Measurements from ENCODE around the gene SLC9A5.

SLC9A5 gene

DNA sequence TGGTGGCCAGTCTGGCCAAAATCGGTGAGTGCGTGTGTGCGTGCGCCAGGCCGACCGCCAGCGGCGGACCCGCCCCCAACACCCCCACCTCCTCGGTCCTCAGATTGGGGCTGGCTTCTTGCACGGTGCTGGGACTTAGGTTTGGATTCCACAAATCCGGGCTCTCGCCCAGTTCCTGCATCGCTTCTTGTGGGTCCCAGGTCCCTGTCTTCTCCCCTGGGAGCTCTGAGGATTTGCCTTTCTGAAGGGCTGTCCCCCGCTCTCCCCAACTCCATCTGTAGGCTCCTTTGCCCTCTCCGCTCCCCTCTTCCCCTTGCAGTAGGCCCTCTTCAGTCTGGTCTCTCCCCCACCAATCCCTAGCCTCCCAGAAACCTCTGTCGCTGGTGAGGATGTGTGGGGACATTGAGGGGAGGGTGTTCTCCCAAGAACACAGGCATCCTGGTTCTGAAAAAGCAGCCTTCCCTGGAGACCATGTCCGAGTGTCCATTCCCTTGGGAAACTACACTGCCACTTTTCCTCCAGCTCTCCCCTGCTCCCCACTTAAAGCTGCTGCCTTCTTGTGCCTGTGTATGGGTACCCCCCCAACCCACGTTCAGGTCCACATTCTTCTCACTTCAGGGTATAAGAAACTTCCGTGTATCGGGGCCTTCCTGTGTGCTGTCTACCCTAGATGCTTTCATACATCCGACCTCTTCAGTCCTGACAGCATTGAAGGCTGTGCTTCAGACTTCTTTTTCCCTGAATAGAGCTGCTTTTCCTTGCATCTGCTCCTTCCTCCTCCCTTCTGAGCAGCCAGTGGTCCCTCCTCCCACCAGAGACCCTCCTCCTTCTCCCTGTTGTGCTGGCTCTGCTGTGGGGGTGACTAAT is 632 bp downstream of the SLC9A5 start:
- Histone ChIP-seq H3K4me3 (no peak overlapping the region), H3K4me1 (peaks cover 13% of the 10 kb centered on the region), H3K36me3 (replicated peaks) (0 out of 2 replicates have a peak, but pooled peaks cover 3% of the 10 kb centered on the region), H3K27me3 (ENCODE audit: low read depth) (peaks cover 26% of the 10 kb centered on the region), H3K9me3 (no peaks in the 10 kb centered on the region)
- no peak for DNase-seq (ENCODE audit: low spot score in 2 of 2)
- in situ Hi-C loops (cut with MboI; ENCODE audit: low sequenced_read_pairs): no loop called here

DNA sequence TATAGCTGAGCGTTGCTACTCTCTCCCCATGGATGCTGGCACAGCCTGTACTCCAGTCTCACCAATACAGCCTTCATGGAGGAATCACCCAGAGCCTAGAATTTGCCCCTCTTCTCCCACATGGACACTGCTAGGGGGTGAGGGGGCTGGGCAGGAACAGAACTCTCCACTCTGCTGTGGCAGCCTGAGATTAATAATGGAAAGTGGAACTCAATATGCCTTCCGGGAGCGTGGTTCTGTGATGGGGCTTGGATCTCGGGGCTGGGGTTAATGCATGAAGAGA is 1.2 kb downstream of the SLC9A5 start:
- Histone ChIP-seq H3K4me1 (peaks cover 12% of the 10 kb centered on the region), H3K36me3 (replicated peaks) (0 out of 2 replicates have a peak, but pooled peaks cover 3% of the 10 kb centered on the region), H3K9me3 (no peaks in the 10 kb centered on the region), H3K27me3 (ENCODE audit: low read depth) (peaks cover 26% of the 10 kb centered on the region), H3K4me3 (no peak overlapping the region)
- DNase-seq (ENCODE audit: low spot score in 2 of 2): no peak
- in situ Hi-C loops (cut with MboI; ENCODE audit: low sequenced_read_pairs): no loop called here

DNA sequence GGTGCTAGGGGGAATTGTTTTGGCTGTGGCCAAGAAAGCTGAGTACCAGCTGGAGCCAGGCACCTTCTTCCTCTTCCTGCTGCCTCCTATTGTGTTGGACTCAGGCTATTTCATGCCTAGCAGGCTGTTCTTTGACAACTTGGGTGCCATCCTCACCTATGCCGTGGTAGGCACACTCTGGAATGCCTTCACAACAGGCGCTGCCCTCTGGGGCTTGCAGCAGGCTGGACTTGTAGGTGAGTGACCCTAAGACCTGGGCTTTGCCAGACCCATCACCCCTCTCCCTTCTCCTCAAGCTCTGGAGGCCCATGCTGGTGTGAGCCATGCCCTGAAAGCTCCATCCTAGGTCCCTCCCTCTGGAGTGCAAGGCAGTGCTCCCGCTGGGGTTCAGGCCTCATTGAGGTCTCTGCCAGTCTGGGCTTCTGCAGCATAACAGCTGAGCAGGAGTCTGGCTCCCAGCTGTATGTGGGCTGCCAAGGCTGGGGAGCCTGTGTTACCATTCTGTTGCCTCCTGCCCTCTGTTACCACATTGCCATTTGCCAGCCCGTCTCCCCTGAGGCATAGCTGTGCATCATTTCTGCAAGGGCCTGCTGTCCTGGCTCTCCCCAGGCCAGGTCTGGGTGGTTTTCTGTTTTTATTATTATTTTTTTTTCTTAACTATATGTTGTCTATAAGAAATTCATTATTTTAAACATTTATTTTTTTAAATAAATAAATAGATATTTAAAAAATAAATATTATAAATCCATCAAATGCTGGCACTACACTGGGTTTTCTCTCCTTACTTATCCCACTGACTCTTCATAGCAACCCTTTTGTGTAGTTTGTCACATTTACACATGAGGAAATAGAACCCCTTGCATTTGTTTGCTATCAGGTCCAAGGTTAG is 4.1 kb downstream of the SLC9A5 start:
- Histone ChIP-seq H3K4me3 (no peak overlapping the region), H3K36me3 (replicated peaks) (no peaks in the 10 kb centered on the region), H3K9me3 (no peaks in the 10 kb centered on the region), H3K27me3 (ENCODE audit: low read depth) (peaks cover 25% of the 10 kb centered on the region), H3K4me1 (peaks cover under 1% of the 10 kb centered on the region)
- in situ Hi-C loops (cut with MboI; ENCODE audit: low sequenced_read_pairs): no loop called here
- no peak for DNase-seq (ENCODE audit: low spot score in 2 of 2)

DNA sequence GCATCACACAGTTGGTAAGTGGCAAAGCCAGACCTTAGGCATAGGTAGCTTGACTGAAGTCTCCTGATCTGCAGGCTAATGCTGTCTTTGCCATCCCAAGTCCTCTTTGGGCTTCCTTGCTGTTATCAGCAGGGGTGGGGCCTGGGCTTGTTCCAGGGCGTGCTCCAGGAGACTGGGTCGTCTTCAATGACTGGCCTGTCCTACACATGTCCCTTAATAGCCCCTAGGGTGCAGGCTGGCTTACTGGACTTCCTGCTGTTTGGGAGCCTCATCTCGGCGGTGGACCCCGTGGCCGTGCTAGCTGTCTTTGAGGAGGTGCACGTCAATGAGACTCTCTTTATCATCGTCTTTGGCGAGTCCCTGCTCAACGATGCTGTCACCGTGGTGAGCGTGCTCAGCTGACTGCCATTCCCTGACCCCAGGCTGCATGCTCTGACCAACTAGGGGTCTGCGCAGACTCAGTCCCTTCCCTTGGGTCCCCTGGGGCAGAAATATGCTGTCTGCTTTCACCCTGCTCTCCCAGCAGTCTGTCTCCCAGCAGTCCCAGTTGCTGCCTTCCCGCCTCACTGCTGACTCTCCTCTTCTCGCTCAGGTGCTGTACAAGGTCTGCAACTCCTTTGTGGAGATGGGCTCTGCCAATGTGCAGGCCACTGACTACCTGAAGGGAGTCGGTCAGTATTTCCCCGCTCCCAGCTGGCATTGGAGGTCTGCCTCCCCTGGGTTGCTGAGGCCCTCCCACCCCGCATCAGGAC is 6.2 kb downstream of the SLC9A5 start:
- Histone ChIP-seq H3K9me3 (no peaks in the 10 kb centered on the region), H3K4me1 (no peaks in the 10 kb centered on the region), H3K27me3 (ENCODE audit: low read depth) (peaks cover 5% of the 10 kb centered on the region), H3K4me3 (no peak overlapping the region), H3K36me3 (replicated peaks) (no peaks in the 10 kb centered on the region)
- no peak for DNase-seq (ENCODE audit: low spot score in 2 of 2)
- in situ Hi-C loops (cut with MboI; ENCODE audit: low sequenced_read_pairs): no loop called here

DNA sequence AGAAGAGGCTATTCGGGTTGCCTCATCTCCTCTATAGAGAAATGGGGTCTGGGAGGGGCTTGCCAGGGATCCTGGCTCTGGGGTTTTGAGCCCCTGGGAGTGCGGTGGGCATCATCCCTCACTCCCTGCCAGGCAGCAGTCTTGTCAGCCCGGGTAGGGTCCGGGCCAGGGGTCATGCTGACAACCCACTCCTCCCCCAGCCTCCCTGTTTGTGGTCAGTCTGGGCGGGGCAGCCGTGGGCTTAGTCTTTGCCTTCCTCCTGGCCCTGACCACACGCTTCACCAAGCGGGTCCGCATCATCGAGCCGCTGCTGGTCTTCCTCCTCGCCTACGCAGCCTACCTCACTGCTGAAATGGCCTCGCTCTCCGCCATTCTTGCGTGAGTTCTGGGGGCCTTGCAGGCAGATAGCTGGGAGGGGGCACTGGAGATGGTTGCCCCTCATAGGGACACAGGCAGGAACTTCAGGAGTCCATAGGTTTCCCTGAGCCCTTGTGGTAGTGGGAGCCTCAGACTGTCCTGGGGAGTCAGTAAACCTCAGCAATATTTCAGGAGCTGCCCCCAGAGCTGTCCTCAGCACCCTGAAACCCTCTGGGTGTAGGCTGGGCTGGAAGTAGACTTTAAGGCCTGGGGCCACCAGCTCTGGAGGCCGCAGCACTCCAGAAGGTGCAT is 6.9 kb downstream of the SLC9A5 start:
- no peaks in the 10 kb centered on the region for H3K4me1 ChIP-seq
- DNase-seq (ENCODE audit: low spot score in 2 of 2): no peak
- H3K9me3 ChIP-seq: no peaks in the 10 kb centered on the region
- H3K4me3 ChIP-seq: no peak overlapping the region
- in situ Hi-C loops (cut with MboI; ENCODE audit: low sequenced_read_pairs): no loop called here
- no peaks in the 10 kb centered on the region for H3K36me3 ChIP-seq (replicated peaks)
- no peaks in the 10 kb centered on the region for H3K27me3 ChIP-seq (ENCODE audit: low read depth)

DNA sequence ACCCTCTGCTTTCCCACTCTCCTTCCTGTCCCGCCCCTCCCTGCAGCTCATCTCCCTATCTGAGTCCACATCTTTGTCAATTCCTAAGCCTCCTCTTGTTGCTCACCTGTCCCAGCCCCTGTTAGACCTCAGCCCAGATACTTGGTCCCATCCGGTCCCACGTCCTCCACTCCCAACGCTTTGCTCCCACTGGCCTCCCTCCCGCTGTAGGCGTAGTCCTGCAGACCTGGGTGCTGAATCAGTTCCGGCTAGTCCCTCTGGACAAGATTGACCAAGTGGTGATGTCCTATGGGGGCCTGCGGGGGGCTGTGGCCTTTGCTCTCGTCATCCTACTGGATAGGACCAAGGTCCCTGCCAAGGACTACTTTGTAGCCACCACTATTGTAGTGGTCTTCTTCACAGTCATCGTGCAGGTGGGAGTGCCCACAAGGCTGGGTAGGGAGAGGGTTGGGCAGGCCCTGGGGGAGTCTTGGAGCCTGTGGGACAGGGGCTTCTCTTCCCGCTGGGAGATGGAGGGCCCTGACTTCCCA is 8.0 kb downstream of the SLC9A5 start:
- H3K27me3 ChIP-seq (ENCODE audit: low read depth): no peaks in the 10 kb centered on the region
- H3K36me3 ChIP-seq (replicated peaks): no peaks in the 10 kb centered on the region
- in situ Hi-C loops (cut with MboI; ENCODE audit: low sequenced_read_pairs): no loop called here
- no peak overlapping the region for H3K4me3 ChIP-seq
- no peaks in the 10 kb centered on the region for H3K4me1 ChIP-seq
- no peak for DNase-seq (ENCODE audit: low spot score in 2 of 2)
- H3K9me3 ChIP-seq: no peaks in the 10 kb centered on the region

DNA sequence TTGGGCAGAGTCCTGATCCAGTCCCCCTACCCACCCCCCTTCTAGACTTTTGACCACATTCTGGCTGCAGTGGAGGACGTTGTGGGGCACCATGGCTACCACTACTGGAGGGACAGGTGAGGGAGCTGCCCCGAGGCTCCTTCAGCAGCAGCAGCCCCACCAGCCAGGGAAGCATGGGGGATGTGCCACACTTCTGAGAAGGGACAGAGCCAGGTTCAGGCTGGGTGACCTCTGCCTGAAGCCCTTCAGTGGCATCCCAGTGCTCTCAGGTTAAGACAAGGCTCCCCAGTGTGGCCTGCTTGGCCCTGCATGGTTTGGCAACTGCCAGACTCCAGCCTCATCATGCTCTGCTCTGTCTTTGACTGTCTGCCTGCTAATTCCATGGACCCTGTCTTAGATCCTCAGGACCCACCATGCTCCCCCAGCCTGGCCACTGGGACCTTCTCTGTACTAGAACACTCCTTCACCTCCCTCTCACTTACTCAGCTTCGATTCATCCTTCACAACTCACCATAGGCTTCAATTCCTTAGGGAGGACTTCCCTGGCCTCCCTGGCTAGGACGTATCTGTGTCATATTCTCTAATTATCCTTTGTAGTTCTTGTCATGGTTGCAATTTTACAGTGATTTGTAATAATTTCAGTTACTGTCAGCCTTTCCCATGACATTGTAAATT is 8.8 kb downstream of the SLC9A5 start:
- no peaks in the 10 kb centered on the region; the same call in 1 of the 2 replicates for H3K27me3 ChIP-seq (ENCODE audit: low read depth)

DNA sequence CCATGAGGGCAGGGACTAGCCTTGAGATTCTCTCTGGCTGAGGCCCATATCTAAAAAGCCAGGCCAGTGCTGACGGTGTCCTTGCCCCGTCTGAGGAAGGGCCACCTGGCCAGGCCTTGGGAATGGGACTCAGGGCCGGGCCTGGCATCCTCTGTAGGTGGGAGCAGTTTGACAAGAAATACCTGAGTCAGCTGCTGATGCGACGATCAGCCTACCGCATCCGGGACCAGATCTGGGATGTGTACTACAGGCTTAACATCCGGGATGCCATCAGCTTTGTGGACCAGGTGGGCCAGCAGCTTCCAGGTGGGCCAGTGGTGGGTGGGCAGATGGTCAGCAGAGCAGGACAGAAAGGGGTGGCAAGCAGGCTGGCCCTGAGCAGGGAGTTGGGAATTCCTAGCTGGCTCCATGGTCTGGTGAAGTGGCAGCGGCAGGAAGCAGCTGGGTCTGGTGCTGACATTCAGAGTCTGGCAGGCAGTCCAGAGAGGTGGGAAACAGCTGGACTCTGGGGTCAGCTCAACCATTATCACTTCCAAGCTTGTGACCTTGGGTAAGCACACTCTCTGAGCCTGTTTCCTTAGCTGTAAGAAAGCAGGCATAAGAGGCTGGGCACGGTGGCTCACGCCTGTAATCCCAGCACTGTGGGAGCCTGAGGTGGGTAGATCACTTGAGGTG is 9.5 kb downstream of the SLC9A5 start:
- no peaks in the 10 kb centered on the region for H3K9me3 ChIP-seq
- no peak overlapping the region for H3K4me3 ChIP-seq
- H3K27me3 ChIP-seq (ENCODE audit: low read depth): peaks cover 5% of the 10 kb centered on the region
- in situ Hi-C loops (cut with MboI; ENCODE audit: low sequenced_read_pairs): no loop called here
- no peaks in the 10 kb centered on the region for H3K4me1 ChIP-seq
- no peak for DNase-seq (ENCODE audit: low spot score in 2 of 2)
- H3K36me3 ChIP-seq (replicated peaks): no peaks in the 10 kb centered on the region

More for the DNA sequence above, 8.8 kb downstream of the SLC9A5 start:
- H3K4me1 ChIP-seq: no peaks in the 10 kb centered on the region
- in situ Hi-C loops (cut with MboI; ENCODE audit: low sequenced_read_pairs): no loop called here
- no peaks in the 10 kb centered on the region for H3K36me3 ChIP-seq (replicated peaks)
- no peak overlapping the region for H3K4me3 ChIP-seq
- H3K9me3 ChIP-seq: no peaks in the 10 kb centered on the region
- no peak for DNase-seq (ENCODE audit: low spot score in 2 of 2)

DNA sequence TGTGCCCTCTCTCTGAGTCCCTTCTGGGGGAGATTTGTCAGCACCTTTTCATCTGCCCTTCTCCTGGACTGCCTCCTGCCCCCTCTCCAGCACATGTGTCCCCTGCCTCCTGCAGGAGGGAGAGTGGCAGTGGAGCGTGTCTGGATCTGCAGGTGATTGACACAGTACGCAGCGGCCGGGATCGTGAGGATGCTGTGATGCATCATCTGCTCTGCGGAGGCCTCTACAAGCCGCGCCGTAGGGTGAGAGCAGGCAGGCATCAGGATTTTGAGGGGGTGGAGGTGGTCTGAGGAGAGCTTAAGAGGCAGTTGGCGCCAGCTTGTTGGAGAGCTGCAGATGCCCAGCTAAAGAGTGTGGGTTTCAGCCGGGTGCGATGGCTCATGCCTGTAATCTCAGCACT is 10.9 kb downstream of the SLC9A5 start:
- Histone ChIP-seq H3K9me3 (no peaks in the 10 kb centered on the region), H3K4me1 (no peaks in the 10 kb centered on the region), H3K4me3 (no peak overlapping the region), H3K36me3 (replicated peaks) (no peaks in the 10 kb centered on the region), H3K27me3 (ENCODE audit: low read depth) (peaks cover 6% of the 10 kb centered on the region)
- in situ Hi-C loops (cut with MboI; ENCODE audit: low sequenced_read_pairs): no loop called here
- no peak for DNase-seq (ENCODE audit: low spot score in 2 of 2)

DNA sequence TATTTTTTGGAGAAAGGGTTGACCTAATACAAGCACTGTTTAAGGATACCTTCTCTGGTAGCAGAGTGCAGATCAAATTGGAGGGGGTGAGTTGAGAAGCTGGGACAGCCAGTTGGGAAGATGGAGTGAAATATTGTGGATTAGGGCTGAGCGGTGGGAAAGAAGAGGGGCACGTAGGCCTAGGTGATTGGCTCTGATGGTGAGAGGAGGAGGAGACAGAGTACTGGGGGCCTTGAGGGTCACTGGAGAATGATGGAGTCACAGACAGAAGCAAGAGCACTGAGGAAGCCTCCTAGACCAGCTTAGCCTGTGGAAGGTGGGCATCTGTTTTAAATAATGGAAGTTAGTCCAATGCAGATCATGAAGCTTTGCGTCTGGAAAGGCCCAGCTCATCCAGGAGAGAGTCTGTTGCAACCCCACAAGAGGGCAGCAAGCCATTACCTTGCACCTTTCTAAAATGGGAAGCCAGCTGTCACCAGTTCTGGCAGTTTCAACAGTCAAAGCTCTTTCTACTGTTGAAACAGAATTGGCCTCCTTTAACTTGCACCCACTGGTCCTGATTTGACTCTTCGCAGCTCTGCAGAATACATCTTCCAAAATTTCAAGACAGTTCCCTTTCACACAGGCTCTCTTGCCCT is 11.8 kb downstream of the SLC9A5 start:
- H3K36me3 ChIP-seq (replicated peaks): no peaks in the 10 kb centered on the region
- H3K27me3 ChIP-seq (ENCODE audit: low read depth): peaks cover 6% of the 10 kb centered on the region
- no peaks in the 10 kb centered on the region for H3K4me1 ChIP-seq
- DNase-seq (ENCODE audit: low spot score in 2 of 2): no peak
- no peaks in the 10 kb centered on the region for H3K9me3 ChIP-seq
- in situ Hi-C loops (cut with MboI; ENCODE audit: low sequenced_read_pairs): no loop called here
- H3K4me3 ChIP-seq: no peak overlapping the region

DNA sequence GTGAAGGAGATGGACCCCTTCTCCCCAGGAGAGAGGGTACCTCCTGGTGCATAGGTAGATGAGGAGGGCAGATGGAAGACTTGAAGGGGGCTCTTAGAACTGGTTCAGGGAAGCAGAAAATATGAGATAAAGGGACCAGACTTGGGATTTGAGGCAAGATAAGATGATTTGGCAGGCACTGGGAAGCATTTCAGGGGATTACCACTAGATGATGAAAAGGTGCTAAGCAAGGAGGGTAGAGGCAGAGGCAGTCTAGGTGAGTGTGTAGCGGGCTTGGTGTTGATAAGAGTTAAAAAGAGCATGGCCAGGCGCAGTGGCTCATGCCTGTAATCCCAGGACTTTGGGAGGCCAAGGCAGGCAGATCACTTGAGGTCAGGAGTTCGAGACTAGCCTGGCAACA is 14.4 kb downstream of the SLC9A5 start:
- DNase-seq (ENCODE audit: low spot score in 2 of 2): no peak
- H3K36me3 ChIP-seq (replicated peaks): no peaks in the 10 kb centered on the region
- no peaks in the 10 kb centered on the region for H3K4me1 ChIP-seq
- in situ Hi-C loops (cut with MboI; ENCODE audit: low sequenced_read_pairs): no loop called here
- H3K9me3 ChIP-seq: no peaks in the 10 kb centered on the region
- no peak overlapping the region for H3K4me3 ChIP-seq
- peaks cover 6% of the 10 kb centered on the region for H3K27me3 ChIP-seq (ENCODE audit: low read depth)

DNA sequence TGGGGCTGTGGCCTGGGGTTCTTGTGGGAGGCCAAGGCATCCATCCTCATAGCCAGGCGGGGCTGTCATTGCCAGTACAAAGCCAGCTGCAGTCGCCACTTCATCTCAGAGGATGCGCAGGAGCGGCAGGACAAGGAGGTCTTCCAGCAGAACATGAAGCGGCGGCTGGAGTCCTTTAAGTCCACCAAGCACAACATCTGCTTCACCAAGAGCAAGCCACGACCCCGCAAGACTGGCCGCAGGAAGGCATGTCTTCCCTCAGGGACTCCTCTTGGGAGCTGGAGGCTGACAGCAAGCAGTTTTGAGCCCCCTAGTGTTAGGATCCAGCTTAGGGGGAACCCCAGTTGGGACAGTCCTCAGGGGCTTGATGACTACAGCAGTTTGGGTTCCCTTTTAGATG is 15.5 kb downstream of the SLC9A5 start:
- H3K36me3 ChIP-seq (replicated peaks): no peaks in the 10 kb centered on the region
- H3K9me3 ChIP-seq: no peaks in the 10 kb centered on the region
- H3K4me1 ChIP-seq: no peaks in the 10 kb centered on the region
- in situ Hi-C loops (cut with MboI; ENCODE audit: low sequenced_read_pairs): no loop called here
- no peak for DNase-seq (ENCODE audit: low spot score in 2 of 2)
- no peak overlapping the region for H3K4me3 ChIP-seq
- peaks cover 6% of the 10 kb centered on the region for H3K27me3 ChIP-seq (ENCODE audit: low read depth)

Data from HAP-1 (cell line).